ENCODE measurements around the gene CPN1. TPM values are rescaled to one million over a fixed set of nuclear protein-coding genes. Genes with fewer than 3 reads are reported as not detected.

The CPN1 gene
- total RNA-seq, 1 experiment from 2014 or later, result not detected

DNA sequence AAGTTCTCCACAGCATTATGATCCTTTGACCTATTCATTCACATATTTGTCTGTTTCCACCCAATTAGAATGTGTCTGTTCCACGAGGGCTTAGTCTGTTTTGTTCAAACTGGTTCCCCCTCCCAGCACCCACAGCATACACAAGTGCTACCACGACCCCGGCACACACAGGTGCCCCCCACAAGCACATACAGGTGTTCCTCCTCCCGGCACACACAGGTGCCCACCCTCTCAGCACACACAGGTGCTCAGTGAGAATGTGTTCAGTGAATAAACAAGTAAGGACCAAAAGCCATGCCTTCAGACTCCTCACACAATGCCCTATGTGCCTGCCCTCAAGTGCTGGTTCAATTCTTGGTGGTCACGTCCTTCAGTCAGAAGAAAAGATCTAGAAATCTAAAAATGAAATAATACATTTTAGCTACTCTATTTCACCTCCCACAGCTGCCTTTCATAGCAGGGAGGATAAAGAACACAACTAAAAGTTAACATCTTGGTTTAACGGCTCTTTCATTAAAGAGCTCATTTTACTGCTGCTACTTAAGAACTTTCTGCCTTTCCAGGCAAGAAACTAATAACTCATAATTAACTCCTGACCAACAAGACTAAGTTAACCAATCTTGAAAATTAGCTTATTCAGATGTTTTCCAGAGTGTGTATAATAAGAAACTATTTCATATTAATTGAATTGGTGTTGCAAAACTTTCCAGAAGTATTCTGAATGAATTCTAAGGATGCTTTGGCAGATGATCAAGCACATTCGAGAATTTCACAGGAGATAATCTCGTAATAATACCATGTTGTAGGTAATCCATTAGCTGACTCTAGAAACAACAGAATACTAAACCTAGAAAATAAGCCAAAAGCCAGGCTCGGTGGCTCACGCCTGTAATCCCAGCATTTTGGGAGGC, 74.2 kb downstream of the CPN1 start:
- H3K9ac ChIP-seq (ENCODE audit: extremely low read depth, insufficient read length, low read length), result no peak overlapping the region
- H2AK5ac ChIP-seq (ENCODE audit: insufficient read length, low read length), result no peak overlapping the region
- H3K4me1 ChIP-seq (ENCODE audit: insufficient read depth, low read length), result no peaks in the 10 kb centered on the region; the same call in 1 of the 2 replicates
- H3K18ac ChIP-seq (ENCODE audit: insufficient read length, low read depth, low read length), result no peak overlapping the region
- no peak overlapping the region for H3T11ph ChIP-seq (ENCODE audit: low read length)
- H2BK5ac ChIP-seq (ENCODE audit: insufficient read length, low read length), result no peak overlapping the region
- H3K4ac ChIP-seq (ENCODE audit: low read depth, low read length), result no peak overlapping the region
- H3K14ac ChIP-seq (ENCODE audit: insufficient read depth, low read length), result no peak overlapping the region
- no peak overlapping the region for H2BK20ac ChIP-seq (ENCODE audit: low read depth, low read length, poor library complexity, severe bottlenecking)
- H3K4me2 ChIP-seq (ENCODE audit: insufficient read depth, insufficient read length, low read length), result no peak overlapping the region
- TF ChIP-seq, protein P1, sequence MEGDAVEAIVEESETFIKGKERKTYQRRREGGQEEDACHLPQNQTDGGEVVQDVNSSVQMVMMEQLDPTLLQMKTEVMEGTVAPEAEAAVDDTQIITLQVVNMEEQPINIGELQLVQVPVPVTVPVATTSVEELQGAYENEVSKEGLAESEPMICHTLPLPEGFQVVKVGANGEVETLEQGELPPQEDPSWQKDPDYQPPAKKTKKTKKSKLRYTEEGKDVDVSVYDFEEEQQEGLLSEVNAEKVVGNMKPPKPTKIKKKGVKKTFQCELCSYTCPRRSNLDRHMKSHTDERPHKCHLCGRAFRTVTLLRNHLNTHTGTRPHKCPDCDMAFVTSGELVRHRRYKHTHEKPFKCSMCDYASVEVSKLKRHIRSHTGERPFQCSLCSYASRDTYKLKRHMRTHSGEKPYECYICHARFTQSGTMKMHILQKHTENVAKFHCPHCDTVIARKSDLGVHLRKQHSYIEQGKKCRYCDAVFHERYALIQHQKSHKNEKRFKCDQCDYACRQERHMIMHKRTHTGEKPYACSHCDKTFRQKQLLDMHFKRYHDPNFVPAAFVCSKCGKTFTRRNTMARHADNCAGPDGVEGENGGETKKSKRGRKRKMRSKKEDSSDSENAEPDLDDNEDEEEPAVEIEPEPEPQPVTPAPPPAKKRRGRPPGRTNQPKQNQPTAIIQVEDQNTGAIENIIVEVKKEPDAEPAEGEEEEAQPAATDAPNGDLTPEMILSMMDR (conservative IDR thresholded peaks at IDR 0.05), result no peak
- H2AFZ ChIP-seq (ENCODE audit: low read length), result no peak overlapping the region
- no peaks in the 10 kb centered on the region for H3K27me3 ChIP-seq (ENCODE audit: insufficient read depth, low read length)
- H3K36me3 Mint-ChIP-seq (ENCODE audit: insufficient read depth in 1 of 3, low read depth in 3 of 3), result peaks cover 0 to 2% (median 0%) of the 10 kb centered on the region in 3 experiments; a peak in 2 of 7 replicates
- H4K5ac ChIP-seq (ENCODE audit: insufficient read length, low read depth, low read length), result no peak overlapping the region
- H3K23ac ChIP-seq (ENCODE audit: insufficient read length, low read depth, low read length), result no peak overlapping the region
- no peak overlapping the region for H4K91ac ChIP-seq (ENCODE audit: insufficient read length, low read depth, low read length)
- no peaks in the 10 kb centered on the region for H4K20me1 ChIP-seq (ENCODE audit: control insufficient read depth, insufficient read depth, insufficient read length)
- DNase-seq, result no peak
- no peaks in the 10 kb centered on the region; a peak in 2 of 5 replicates for H3K9me3 Mint-ChIP-seq
- H3K79me1 ChIP-seq (ENCODE audit: insufficient read depth, low read depth, low read length, poor library complexity, severe bottlenecking), result no peaks in the 10 kb centered on the region
- no CpG with 5 or more reads among the region's 10 CpGs for WGBS (ENCODE audit: extremely low coverage, insufficient read length, low lambda C conversion rate)
- no peak overlapping the region for H2BK12ac ChIP-seq (ENCODE audit: insufficient read length, low read depth, low read length)
- peaks cover 37 to 42% of the 10 kb centered on the region in 2 experiments for H3K4me1 Mint-ChIP-seq
- peak overlapping the region; percentile 56 to 77; a peak in 4 of 5 replicates for H3K4me3 Mint-ChIP-seq
- no peak overlapping the region for H3K27ac ChIP-seq (ENCODE audit: insufficient read length, low read depth, low read length)
- peak overlapping the region in 1 of 3 experiments; percentile 8; a peak in 1 of 7 replicates for H3K27ac Mint-ChIP-seq
- no peaks in the 10 kb centered on the region for H3K9me3 ChIP-seq (ENCODE audit: control insufficient read depth, low read depth, low read length)
- H2BK120ac ChIP-seq (ENCODE audit: low read depth, low read length, poor library complexity, severe bottlenecking), result no peak overlapping the region
- H3K27me3 Mint-ChIP-seq (ENCODE audit: low read depth), result peaks cover 13% of the 10 kb centered on the region
- no peak overlapping the region for H4K8ac ChIP-seq (replicated peaks; ENCODE audit: insufficient read length, low read depth, low read length)
- H3K23me2 ChIP-seq (ENCODE audit: insufficient read length, low read depth, low read length, poor library complexity, severe bottlenecking), result peaks cover 9% of the 10 kb centered on the region
- H3K79me2 ChIP-seq (ENCODE audit: insufficient read depth, low read length), result no peaks in the 10 kb centered on the region
- no peak overlapping the region for H3K56ac ChIP-seq (ENCODE audit: insufficient read length, low read depth, low read length)
- H2BK15ac ChIP-seq (ENCODE audit: low read depth, low read length), result no peak overlapping the region
